K562 (cell line): Measurements from ENCODE around the gene CFAP157.

Experiments used
- EP300 ChIP-seq: IDR thresholded peaks from 2 replicates; pipeline ENCODE4 v1.6.1; 2012; ENCODE audit warnings: low read length, improper control_type of control experiment
- JUND ChIP-seq, 2 experiments: IDR thresholded peaks; 2 replicates in 1 of 2; 3 replicates in 1 of 2; pipeline ENCODE4 v1.6.1; 2011; ENCODE audit warnings: borderline replicate concordance in 2 of 2, low read depth in 2 of 2, low read length in 2 of 2, improper control_type of control experiment in 1 of 2, missing biosample characterization in 1 of 2, missing genetic modification characterization in 1 of 2, missing genetic modification reagents in 1 of 2
- MTA1 ChIP-seq: fragments of 450-650 bp; IDR thresholded peaks from 2 replicates; pipeline ENCODE4 v1.6.1; 2017; ENCODE audit warnings: borderline replicate concordance
- MTA3 ChIP-seq: fragments of 450-650 bp; formaldehyde crosslinking; IDR thresholded peaks from 2 replicates; pipeline ENCODE4 v1.6.1; 2017; ENCODE audit warnings: mild to moderate bottlenecking, borderline replicate concordance
- POU5F1 ChIP-seq: fragments of 150-350 bp; IDR thresholded peaks from 2 replicates; pipeline ENCODE4 v1.6.1; 2014; ENCODE audit warnings: borderline replicate concordance, low read length, low read depth, mild to moderate bottlenecking; ENCODE audit not compliant: partially characterized antibody
- RBBP5 ChIP-seq: fragments of 200-600 bp; sonication (generic); IDR thresholded peaks from 2 replicates; pipeline ENCODE4 v1.6.1; 2012; ENCODE audit warnings: borderline replicate concordance, mild to moderate bottlenecking, low read length, control low read depth, inconsistent platforms; ENCODE audit not compliant: insufficient read depth, poor library complexity, severe bottlenecking
- ZNF12 ChIP-seq: sonication (generic); formaldehyde crosslinking; IDR thresholded peaks from 2 replicates; pipeline ENCODE4 v1.4.0; 2020; ENCODE audit warnings: mild to moderate bottlenecking, missing genetic modification reagents
- ZNF224 ChIP-seq: sonication (generic); formaldehyde crosslinking; IDR thresholded peaks from 2 replicates; pipeline ENCODE4 v1.8.0; 2022; ENCODE audit warnings: mild to moderate bottlenecking, missing genetic modification reagents
- TF ChIP-seq, protein P1 (sequence below): fragments of 450-650 bp; formaldehyde crosslinking; IDR thresholded peaks from 2 replicates; pipeline ENCODE4 v1.4.0; 2020; ENCODE audit warnings: mild to moderate bottlenecking, mixed read lengths
- TF ChIP-seq, protein P2 (sequence below), 3 experiments: IDR thresholded peaks in 2 of 3; conservative IDR thresholded peaks in 1 of 3; 2 replicates each; pipeline ENCODE4 v1.5.1; 2011 to 2012; ENCODE audit warnings: low read length in 3 of 3, mild to moderate bottlenecking in 3 of 3, control low read depth in 2 of 3, improper control_type of control experiment in 1 of 3, inconsistent platforms in 1 of 3, low read depth in 1 of 3, mixed read lengths in 1 of 3, moderate library complexity in 1 of 3; ENCODE audit not compliant: insufficient read depth in 2 of 3
- TF ChIP-seq, protein P3 (sequence below), 2 experiments: fragments of 450-650 bp; IDR thresholded peaks; 2 replicates each; pipeline ENCODE4 v1.6.1; 2016; ENCODE audit warnings: mild to moderate bottlenecking in 2 of 2, borderline replicate concordance in 1 of 2, low read depth in 1 of 2, moderate library complexity in 1 of 2
- TF ChIP-seq, protein P4 (sequence below): fragments of 450-650 bp; IDR thresholded peaks from 2 replicates; pipeline ENCODE4 v1.6.1; 2016; ENCODE audit warnings: borderline replicate concordance

DNA sequence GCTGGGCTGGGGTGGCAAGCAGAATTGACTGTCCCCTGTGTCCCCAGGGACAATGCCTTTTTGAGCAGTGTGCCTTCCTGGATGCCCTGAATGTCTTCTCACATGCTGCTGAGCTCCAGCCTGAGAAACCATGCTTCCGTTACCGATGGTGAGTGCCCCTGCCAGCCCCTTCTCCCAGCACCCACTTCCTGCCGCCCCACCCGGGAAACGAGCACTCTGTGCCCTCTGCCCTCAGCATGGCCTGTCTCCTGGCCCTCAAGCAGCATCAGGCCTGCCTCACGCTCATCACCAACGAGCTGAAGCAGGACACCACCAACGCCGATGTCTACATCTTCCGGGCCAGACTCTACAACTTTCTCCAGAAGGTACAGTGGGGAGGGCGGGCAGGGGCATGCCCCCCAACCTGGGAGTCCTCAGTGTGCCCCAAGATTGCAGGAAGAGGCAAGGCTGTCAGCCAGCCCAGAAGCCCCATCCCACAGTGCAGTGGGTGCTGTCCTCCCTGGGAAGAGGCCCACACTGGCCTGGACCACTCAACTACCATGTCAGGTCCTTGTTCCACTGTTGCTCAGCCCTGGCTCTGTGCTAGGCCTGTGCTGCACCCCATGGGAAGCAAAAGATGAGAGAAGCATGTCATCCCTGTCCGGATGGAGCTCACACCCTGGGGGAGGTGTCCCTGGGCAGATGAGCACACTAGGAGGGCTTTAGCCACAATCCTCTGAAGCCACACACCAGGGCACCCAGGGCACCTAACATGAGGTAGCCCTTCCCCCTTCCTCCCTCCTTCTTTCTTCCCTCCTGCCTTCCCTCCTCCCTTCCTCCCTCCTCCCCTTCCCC lies 13.5 kb downstream of the CFAP157 start:
- TF ChIP-seq JUND (IDR thresholded peaks at IDR 0.05; ENCODE audit: borderline replicate concordance, low read depth, low read length) (no peak), JUND (tag; IDR thresholded peaks at IDR 0.05; ENCODE audit: borderline replicate concordance, low read depth, low read length) (no peak), MTA1 (no peak), ZNF12 (CRISPR knock-in tag) (no peak), POU5F1 (no peak), RBBP5 (no peak), EP300 (no peak), ZNF224 (CRISPR knock-in tag) (no peak), MTA3 (no peak)
- TF ChIP-seq, protein P1, sequence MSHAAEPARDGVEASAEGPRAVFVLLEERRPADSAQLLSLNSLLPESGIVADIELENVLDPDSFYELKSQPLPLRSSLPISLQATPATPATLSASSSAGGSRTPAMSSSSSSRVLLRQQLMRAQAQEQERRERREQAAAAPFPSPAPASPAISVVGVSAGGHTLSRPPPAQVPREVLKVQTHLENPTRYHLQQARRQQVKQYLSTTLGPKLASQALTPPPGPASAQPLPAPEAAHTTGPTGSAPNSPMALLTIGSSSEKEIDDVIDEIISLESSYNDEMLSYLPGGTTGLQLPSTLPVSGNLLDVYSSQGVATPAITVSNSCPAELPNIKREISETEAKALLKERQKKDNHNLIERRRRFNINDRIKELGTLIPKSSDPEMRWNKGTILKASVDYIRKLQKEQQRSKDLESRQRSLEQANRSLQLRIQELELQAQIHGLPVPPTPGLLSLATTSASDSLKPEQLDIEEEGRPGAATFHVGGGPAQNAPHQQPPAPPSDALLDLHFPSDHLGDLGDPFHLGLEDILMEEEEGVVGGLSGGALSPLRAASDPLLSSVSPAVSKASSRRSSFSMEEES (CRISPR knock-in tag) = no peak
- TF ChIP-seq, protein P2, sequence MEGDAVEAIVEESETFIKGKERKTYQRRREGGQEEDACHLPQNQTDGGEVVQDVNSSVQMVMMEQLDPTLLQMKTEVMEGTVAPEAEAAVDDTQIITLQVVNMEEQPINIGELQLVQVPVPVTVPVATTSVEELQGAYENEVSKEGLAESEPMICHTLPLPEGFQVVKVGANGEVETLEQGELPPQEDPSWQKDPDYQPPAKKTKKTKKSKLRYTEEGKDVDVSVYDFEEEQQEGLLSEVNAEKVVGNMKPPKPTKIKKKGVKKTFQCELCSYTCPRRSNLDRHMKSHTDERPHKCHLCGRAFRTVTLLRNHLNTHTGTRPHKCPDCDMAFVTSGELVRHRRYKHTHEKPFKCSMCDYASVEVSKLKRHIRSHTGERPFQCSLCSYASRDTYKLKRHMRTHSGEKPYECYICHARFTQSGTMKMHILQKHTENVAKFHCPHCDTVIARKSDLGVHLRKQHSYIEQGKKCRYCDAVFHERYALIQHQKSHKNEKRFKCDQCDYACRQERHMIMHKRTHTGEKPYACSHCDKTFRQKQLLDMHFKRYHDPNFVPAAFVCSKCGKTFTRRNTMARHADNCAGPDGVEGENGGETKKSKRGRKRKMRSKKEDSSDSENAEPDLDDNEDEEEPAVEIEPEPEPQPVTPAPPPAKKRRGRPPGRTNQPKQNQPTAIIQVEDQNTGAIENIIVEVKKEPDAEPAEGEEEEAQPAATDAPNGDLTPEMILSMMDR (IDR thresholded peaks at IDR 0.05 in 2 of 3, conservative IDR thresholded peaks at IDR 0.05 in 1 of 3; ENCODE audit: insufficient read depth in 2 of 3, low read depth in 1 of 3, low read length in 3 of 3) = no peak
- TF ChIP-seq, protein P3, sequence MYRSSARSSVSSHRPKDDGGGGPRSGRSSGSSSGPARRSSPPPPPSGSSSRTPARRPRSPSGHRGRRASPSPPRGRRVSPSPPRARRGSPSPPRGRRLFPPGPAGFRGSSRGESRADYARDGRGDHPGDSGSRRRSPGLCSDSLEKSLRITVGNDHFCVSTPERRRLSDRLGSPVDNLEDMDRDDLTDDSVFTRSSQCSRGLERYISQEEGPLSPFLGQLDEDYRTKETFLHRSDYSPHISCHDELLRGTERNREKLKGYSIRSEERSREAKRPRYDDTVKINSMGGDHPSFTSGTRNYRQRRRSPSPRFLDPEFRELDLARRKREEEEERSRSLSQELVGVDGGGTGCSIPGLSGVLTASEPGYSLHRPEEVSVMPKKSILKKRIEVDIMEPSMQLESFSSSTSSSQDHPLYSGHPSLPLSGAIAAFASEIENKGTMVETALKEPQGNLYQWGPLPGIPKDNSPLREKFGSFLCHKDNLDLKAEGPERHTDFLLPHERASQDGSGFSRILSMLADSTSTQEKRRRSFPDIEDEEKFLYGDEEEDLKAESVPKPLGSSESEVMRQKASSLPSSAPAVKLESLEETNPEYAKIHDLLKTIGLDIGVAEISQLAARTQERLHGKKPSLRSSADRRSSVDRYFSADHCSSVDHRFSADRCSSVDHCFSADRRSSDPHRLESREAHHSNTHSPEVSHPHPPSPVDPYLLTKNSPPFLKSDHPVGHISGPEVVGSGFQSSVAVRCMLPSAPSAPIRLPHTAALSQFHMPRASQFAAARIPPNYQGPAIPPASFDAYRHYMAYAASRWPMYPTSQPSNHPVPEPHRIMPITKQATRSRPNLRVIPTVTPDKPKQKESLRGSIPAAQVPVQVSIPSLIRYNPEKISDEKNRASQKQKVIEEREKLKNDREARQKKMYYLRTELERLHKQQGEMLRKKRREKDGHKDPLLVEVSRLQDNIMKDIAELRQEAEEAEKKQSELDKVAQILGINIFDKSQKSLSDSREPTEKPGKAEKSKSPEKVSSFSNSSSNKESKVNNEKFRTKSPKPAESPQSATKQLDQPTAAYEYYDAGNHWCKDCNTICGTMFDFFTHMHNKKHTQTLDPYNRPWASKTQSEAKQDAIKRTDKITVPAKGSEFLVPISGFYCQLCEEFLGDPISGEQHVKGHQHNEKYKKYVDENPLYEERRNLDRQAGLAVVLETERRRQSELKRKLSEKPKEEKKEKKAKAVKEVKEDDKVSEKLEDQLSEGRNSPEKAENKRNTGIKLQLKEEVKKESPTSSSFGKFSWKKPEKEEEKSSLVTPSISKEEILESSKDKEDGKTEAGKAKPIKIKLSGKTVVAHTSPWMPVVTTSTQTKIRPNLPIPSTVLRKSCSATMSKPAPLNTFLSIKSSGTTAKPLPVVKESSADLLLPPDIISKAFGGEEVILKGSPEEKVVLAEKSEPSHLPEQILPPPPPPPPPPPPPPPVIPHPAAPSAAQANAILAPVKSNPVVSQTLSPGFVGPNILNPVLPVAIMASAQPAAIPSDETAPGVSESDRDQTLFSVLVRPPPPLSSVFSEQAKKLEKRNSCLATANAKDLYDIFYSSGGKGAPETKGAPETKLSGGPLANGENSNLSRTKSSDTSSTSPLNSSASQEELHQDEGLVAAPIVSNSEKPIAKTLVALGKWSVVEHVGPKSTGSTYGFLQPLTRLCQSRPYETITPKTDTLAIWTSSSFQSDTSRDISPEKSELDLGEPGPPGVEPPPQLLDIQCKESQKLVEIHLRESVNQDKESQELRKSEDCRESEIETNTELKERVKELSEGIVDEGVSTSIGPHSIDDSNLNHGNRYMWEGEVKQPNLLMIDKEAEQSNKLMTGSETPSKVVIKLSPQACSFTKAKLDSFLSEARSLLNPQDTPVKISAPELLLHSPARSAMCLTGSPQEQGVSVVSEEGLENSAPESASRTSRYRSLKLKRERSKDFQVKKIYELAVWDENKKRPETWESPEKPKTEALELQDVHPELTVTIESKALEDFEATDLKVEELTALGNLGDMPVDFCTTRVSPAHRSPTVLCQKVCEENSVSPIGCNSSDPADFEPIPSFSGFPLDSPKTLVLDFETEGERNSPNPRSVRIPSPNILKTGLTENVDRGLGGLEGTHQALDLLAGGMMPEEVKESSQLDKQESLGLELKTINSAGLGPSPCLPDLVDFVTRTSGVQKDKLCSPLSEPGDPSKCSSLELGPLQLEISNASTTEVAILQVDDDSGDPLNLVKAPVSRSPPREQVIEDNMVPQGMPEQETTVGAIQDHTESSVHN (IDR thresholded peaks at IDR 0.05; ENCODE audit: borderline replicate concordance in 1 of 2, low read depth in 1 of 2) = no peak
- TF ChIP-seq, protein P4, sequence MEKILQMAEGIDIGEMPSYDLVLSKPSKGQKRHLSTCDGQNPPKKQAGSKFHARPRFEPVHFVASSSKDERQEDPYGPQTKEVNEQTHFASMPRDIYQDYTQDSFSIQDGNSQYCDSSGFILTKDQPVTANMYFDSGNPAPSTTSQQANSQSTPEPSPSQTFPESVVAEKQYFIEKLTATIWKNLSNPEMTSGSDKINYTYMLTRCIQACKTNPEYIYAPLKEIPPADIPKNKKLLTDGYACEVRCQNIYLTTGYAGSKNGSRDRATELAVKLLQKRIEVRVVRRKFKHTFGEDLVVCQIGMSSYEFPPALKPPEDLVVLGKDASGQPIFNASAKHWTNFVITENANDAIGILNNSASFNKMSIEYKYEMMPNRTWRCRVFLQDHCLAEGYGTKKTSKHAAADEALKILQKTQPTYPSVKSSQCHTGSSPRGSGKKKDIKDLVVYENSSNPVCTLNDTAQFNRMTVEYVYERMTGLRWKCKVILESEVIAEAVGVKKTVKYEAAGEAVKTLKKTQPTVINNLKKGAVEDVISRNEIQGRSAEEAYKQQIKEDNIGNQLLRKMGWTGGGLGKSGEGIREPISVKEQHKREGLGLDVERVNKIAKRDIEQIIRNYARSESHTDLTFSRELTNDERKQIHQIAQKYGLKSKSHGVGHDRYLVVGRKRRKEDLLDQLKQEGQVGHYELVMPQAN = no peak
